ENCODE data around the gene UNK.

Gene UNK

DNA sequence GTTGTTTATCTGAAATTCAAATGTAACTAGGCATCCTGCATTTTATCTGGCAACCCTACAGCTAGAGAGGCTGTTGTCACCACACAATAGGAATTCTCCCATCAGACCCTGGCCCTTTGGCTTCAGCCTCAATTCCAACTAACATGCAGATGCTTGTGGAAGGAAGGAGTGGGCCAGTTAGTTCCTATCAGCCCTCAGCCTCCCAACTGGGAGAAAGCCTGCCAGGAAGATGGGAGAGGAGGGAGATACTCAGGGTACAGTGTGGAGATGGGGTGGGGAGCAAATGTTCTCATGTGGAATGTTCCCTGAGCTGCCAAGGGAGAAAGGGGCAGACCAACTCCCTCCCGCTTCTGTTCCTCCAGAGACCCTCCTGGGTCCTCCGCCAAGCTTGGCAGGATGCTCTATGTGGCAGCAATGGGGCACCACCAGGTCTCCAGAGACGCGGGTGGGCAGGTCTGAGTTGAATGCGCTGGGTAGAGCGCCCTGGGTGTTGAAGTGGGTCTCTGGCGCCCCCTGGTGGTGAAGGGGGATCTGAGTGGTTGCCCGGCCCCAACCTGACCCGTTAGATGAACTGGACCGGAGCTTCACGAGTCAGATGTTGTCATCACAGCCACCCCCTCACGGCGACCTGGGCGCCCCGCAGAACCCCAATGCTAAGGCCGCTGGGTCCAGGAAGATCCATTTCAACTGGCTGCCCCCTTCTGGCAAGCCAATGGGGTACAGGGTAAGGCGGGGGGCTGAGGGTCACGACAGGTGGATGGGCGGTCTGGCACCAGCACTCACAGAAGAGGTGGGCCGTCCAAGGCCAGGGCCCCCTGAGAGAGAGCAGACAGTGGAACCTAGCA lies 34.8 kb upstream of the UNK start:
- no peaks in the 10 kb centered on the region for H3K36me3 Mint-ChIP-seq (ENCODE audit: low read depth)

DNA sequence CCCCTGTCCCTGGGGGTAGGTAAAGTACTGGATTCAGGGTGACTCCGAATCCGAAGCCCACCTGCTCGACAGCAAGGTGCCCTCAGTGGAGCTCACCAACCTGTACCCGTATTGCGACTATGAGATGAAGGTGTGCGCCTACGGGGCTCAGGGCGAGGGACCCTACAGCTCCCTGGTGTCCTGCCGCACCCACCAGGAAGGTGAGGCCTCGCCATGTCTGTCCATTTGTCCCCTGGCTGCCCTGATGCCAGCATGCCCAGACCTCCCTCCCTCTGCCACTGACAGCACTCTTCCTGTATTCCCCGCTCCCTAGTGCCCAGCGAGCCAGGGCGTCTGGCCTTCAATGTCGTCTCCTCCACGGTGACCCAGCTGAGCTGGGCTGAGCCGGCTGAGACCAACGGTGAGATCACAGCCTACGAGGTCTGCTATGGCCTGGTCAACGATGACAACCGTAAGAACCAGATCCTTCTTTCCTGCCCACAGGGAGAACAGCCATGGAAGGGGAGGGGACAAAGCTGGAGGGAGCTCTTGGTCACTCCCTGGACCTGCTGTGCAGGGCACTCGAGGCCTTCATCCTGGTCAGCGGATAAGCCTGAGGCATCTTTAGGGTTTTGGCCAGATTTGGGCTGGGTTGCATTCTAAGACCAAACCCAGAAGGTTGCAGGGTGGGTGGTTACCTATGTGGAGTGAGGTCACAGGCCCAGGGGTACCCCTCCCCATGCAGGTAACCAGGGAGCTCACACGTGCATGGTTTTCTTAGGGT lies 33.8 kb upstream of the UNK start:
- Mint-ChIP-seq H3K4me3 (no peak overlapping the region), H3K27ac (no peak overlapping the region), H3K36me3 (ENCODE audit: low read depth) (no peaks in the 10 kb centered on the region), H3K9me3 (no peaks in the 10 kb centered on the region), H3K27me3 (ENCODE audit: low read depth) (no peaks in the 10 kb centered on the region), H3K4me1 (peaks cover 6% of the 10 kb centered on the region)
- no peak for TF ChIP-seq CTCF (IDR thresholded peaks at IDR 0.05; ENCODE audit: unreplicated experiment in 3 of 3)

More for the DNA sequence above, 34.8 kb upstream of the UNK start:
- no peak overlapping the region for H3K4me3 Mint-ChIP-seq
- no peaks in the 10 kb centered on the region for H3K27me3 Mint-ChIP-seq (ENCODE audit: low read depth)
- H3K9me3 Mint-ChIP-seq = no peaks in the 10 kb centered on the region
- no peak overlapping the region for H3K27ac Mint-ChIP-seq
- TF ChIP-seq CTCF (IDR thresholded peaks at IDR 0.05; ENCODE audit: unreplicated experiment in 3 of 3) = peak; percentile 92 to 94 (median 93)
- H3K4me1 Mint-ChIP-seq = peaks cover 4% of the 10 kb centered on the region

- no peaks in the 10 kb centered on the region for H3K9me3 Mint-ChIP-seq
- H3K27ac Mint-ChIP-seq = no peak overlapping the region
- no peak overlapping the region for H3K4me3 Mint-ChIP-seq
- peaks cover 6% of the 10 kb centered on the region for H3K4me1 Mint-ChIP-seq
- H3K27me3 Mint-ChIP-seq (ENCODE audit: low read depth) = no peaks in the 10 kb centered on the region
- no peaks in the 10 kb centered on the region for H3K36me3 Mint-ChIP-seq (ENCODE audit: low read depth)
- no peak for TF ChIP-seq CTCF (IDR thresholded peaks at IDR 0.05; ENCODE audit: unreplicated experiment in 3 of 3)
These were observed 32.8 kb upstream of the UNK start for GRCh38 chr17:75751676-75752404.

DNA sequence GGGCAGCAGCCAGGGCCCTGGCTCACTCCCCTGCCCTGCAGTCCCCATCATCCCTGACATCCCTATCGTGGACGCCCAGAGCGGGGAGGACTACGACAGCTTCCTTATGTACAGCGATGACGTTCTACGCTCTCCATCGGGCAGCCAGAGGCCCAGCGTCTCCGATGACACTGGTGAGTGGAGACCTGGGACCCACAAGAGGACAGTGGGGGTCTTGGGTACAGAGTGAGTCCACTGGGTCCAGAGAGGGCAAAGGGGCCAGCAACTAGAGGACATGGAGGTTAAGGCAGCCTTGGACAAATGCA lies 32.2 kb upstream of the UNK start:
- Mint-ChIP-seq H3K4me1 (peaks cover 6% of the 10 kb centered on the region), H3K27me3 (ENCODE audit: low read depth) (no peaks in the 10 kb centered on the region), H3K36me3 (ENCODE audit: low read depth) (no peaks in the 10 kb centered on the region), H3K27ac (peak overlapping the region in 1 of 3 experiments; percentile 61), H3K9me3 (no peaks in the 10 kb centered on the region), H3K4me3 (peak overlapping the region; percentile 12 to 60 (median 58))
- no peak for TF ChIP-seq CTCF (IDR thresholded peaks at IDR 0.05; ENCODE audit: unreplicated experiment in 3 of 3)

DNA sequence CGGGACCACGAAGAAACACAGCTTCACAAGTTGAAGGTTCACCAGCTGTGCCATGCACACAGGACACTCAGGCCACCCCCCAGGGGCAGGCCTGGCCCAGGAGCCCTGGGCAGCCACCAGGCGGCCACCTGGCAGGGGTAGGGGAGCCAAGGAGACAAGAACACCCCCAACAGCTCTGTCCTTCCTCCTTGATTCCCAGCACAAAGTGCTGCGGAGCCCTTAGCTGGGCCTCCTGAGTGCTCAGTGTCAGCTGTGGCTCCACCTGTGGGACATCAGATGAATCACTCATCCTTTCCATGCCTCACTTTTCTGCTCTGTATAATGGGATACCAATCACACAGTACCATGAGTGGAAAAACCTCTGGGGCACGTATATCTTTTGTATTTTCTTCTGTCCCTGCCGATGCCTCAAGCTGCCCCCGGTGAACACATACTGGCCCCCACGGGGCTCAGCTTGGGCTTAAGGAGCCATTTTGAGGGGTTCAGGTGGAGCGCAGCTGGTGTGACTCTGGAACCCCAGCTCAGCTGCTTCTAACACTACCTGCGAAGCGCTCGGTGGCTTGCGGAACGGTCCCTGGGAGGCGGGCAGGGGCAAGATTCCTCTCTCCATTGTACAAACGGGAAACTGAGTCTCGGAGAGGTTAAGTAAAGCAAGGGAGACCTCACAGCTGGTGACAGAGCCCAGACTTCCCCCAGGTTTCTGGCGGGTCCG lies 31.6 kb upstream of the UNK start:
- peak overlapping the region in 2 of 3 experiments; percentile 19 to 53 for H3K4me3 Mint-ChIP-seq
- H3K4me1 Mint-ChIP-seq = peaks cover 6% of the 10 kb centered on the region
- no peaks in the 10 kb centered on the region for H3K27me3 Mint-ChIP-seq (ENCODE audit: low read depth)
- no peaks in the 10 kb centered on the region for H3K9me3 Mint-ChIP-seq
- no peak for TF ChIP-seq CTCF (IDR thresholded peaks at IDR 0.05; ENCODE audit: unreplicated experiment in 3 of 3)
- H3K27ac Mint-ChIP-seq = no peak overlapping the region
- H3K36me3 Mint-ChIP-seq (ENCODE audit: low read depth) = no peaks in the 10 kb centered on the region

Data from nephron (organoid).